Activated T-helper 17 cell treated with anti-CD3 and anti-CD28 coated beads, Interleukin-2, amount 50 U/mL, for 72 hours (primary cell): ENCODE measurements around the gene ANKRD36C. TPM values are rescaled to one million over a fixed set of nuclear protein-coding genes. Genes with fewer than 3 reads are reported as not detected.
"Not testable (repeated sequence)": the region's sequence is repeated elsewhere in the genome, so short reads cannot be mapped to it uniquely, and the experiment has no call there.

ENCODE experiments used
- ATAC-seq: fragments of 150-1000 bp; cut with Tn5 transposase; replicated peaks from 2 replicates; pipeline ENCODE4 v1.10.0; 2021; ENCODE audit warnings: mild to moderate bottlenecking, moderate library complexity
- H3K27ac Mint-ChIP-seq: one replicate; pipeline ENCODE4 v1.8.0; 2022; ENCODE audit warnings: mixed read lengths
- H3K27me3 Mint-ChIP-seq: one replicate; pipeline ENCODE4 v1.8.0; 2022; ENCODE audit warnings: mixed read lengths
- H3K36me3 Mint-ChIP-seq: one replicate; pipeline ENCODE4 v1.8.0; 2022; ENCODE audit warnings: low read depth, mild to moderate bottlenecking, mixed read lengths
- H3K4me1 Mint-ChIP-seq: one replicate; pipeline ENCODE4 v1.8.0; 2022; ENCODE audit warnings: mixed read lengths
- H3K4me3 Mint-ChIP-seq: one replicate; pipeline ENCODE4 v1.8.0; 2022; ENCODE audit warnings: mild to moderate bottlenecking, mixed read lengths
- H3K9me3 Mint-ChIP-seq: one replicate; pipeline ENCODE4 v1.8.0; 2022; ENCODE audit warnings: mixed read lengths
- total RNA-seq, 2 donors: library from RNA; stranded (reverse); gene quantifications; one replicate each; pipeline ENCODE4 v1.2.3, GENCODE V29; 2022

ANKRD36C gene
- total RNA-seq, result 10 to 100 TPM; 67.1 to 74.0 TPM

DNA sequence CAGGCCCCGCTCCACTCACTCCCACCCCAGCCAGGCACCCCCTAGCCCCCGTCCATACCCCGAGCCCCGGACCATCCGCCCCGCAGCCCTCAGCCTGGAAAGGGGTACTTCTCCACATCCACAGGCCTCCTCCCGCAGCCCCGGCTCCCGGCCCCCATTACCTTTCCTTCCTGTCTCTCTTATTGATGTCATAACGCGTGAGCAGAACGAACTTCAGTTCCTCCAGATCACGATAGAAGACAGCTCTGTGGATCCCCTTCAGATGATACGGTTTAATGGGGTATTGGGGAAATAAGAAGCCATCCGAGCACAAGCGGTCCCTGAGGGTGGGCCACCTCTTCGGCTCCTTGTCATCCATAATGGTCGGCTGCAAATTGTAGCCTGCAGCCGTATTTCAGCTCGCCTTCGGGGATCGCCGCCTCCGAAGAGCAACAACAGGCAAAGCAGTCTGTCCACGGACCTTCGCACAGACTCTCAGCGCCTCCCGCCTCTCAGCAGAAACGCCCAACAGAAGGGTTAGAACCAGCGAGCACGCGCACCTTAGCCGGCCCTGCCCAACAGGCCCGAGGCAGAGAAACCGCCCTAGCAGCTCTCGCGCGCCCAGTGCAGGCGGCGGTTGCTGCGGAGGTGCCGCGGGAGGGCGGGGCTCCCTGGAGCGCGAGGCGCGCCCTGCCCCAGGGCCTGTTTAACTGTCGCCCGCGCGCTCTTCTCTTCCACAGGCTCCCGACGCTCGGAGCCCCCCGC is at the start of gene ANKRD36C:
Gene ANKRD36C (minus strand): TSS at position 474 of the 744 bp plus-strand sequence. CDS start 116 bp downstream, at position 358.
- H3K4me3 Mint-ChIP-seq, result peak within 1 kb of the TSS; percentile 92
- H3K4me1 Mint-ChIP-seq, H3K36me3 Mint-ChIP-seq, H3K9me3 Mint-ChIP-seq: not testable (repeated sequence)
- ATAC-seq, result peak; percentile 96
- H3K27me3 Mint-ChIP-seq, result peaks cover 12% of the 10 kb centered on the region
- peak within 1 kb of the TSS; percentile 95 for H3K27ac Mint-ChIP-seq

- not testable (repeated sequence) for H3K27me3 Mint-ChIP-seq, H3K9me3 Mint-ChIP-seq, H3K27ac Mint-ChIP-seq, H3K4me3 Mint-ChIP-seq, H3K4me1 Mint-ChIP-seq, H3K36me3 Mint-ChIP-seq, ATAC-seq
Observed at GRCh38 chr2:96035554-96035953, 43.9 kb upstream of the ANKRD36C start.

DNA sequence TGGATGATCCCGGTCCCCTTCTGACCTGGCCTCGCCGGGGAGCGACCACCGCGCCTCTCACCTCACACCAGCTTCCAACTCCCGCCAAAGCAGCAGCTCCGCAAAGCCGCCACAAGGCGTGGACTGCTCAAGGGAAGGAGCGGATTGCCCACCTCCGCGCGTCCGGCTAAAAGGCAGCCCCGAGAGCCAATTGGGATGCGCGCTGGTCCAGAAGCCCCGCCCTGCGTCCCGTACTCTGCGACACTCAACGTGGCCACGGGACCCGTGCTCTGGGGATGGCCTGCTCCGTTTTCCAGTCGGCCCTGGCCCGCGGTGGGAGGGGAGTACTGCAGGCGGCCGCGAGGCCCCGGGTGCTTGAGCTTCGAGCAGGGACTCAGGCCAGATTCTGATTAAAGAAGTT is 43.2 kb upstream of the ANKRD36C start, which contains the start of gene GPAT2:
Gene GPAT2 (minus strand): TSS at position 125 of the 400 bp plus-strand sequence. CDS start 2,557 bp downstream, outside the sequence.
- H3K27me3 Mint-ChIP-seq, H3K9me3 Mint-ChIP-seq, H3K36me3 Mint-ChIP-seq, H3K27ac Mint-ChIP-seq, H3K4me1 Mint-ChIP-seq, H3K4me3 Mint-ChIP-seq: not testable (repeated sequence)
- peak; percentile 38 for ATAC-seq

GRCh38 chr2:96033997-96034396 is 42.4 kb upstream of the ANKRD36C start:
- H3K27ac Mint-ChIP-seq, ATAC-seq, H3K4me1 Mint-ChIP-seq, H3K36me3 Mint-ChIP-seq, H3K4me3 Mint-ChIP-seq, H3K9me3 Mint-ChIP-seq, H3K27me3 Mint-ChIP-seq: not testable (repeated sequence)

- H3K27me3 Mint-ChIP-seq, H3K27ac Mint-ChIP-seq, H3K4me3 Mint-ChIP-seq, H3K9me3 Mint-ChIP-seq, ATAC-seq, H3K4me1 Mint-ChIP-seq, H3K36me3 Mint-ChIP-seq: not testable (repeated sequence)
Observed at GRCh38 chr2:96027725-96028325, 36.2 kb upstream of the ANKRD36C start.

DNA sequence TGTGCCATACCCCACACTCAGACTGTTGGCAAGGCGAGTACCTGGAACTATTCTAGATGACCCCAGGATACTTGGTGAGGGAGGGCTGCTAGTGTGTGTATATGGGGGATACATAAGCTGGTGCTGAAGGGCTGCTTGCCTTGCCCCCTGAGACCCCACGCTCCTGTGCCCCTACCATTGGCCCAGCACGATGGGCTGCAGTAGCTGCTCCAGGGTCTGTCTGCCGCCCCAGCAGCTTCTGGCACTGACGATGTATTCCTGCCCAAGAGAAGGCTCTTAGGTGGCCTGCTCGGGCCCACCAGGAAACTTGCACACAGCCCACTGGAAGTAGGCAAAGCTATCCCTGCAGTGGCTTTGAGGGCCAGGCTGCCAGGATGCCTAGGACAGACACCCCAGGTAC is 34.1 kb upstream of the ANKRD36C start:
- ATAC-seq, result not testable (repeated sequence)

GRCh38 chr2:96025194-96025492 is 33.5 kb upstream of the ANKRD36C start:
- Mint-ChIP-seq H3K36me3 (no peaks in the 10 kb centered on the region), H3K9me3 (no peaks in the 10 kb centered on the region), H3K27me3 (no peaks in the 10 kb centered on the region), H3K27ac (no peak overlapping the region), H3K4me1 (no peaks in the 10 kb centered on the region), H3K4me3 (no peak overlapping the region)
- no peak for ATAC-seq

More for the DNA sequence above, 34.1 kb upstream of the ANKRD36C start:
- not testable (repeated sequence) for H3K4me1 Mint-ChIP-seq, H3K27me3 Mint-ChIP-seq, H3K36me3 Mint-ChIP-seq, H3K4me3 Mint-ChIP-seq, H3K9me3 Mint-ChIP-seq, H3K27ac Mint-ChIP-seq

- no peaks in the 10 kb centered on the region for H3K27me3 Mint-ChIP-seq
- no peak overlapping the region for H3K27ac Mint-ChIP-seq
- no peak overlapping the region for H3K4me3 Mint-ChIP-seq
- H3K36me3 Mint-ChIP-seq, result no peaks in the 10 kb centered on the region
- ATAC-seq, result no peak
- no peaks in the 10 kb centered on the region for H3K4me1 Mint-ChIP-seq
- H3K9me3 Mint-ChIP-seq, result no peaks in the 10 kb centered on the region
Observed at GRCh38 chr2:96024336-96025193, 32.9 kb upstream of the ANKRD36C start.

DNA sequence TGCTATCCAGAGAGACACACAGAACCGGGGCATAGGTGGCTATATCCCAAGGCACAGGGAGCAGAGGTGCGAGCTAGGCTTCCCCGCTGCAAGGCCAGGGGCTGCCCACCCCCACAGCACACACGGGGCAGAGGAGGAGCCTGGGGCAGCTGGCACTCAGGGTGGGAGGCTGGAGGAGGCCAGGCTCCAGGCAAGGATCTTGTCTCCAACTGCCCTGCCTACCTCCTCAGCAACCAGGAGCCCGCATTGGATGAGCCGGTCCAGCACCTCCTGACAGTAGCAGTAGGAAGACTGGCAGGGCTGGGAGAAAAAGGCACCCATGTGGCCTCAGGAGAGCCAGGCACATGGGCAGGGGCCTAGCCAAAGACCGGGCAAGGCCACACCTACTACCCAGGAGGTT is 32.1 kb upstream of the ANKRD36C start:
- not testable (repeated sequence) for ATAC-seq, H3K9me3 Mint-ChIP-seq, H3K36me3 Mint-ChIP-seq, H3K27me3 Mint-ChIP-seq, H3K4me1 Mint-ChIP-seq, H3K4me3 Mint-ChIP-seq, H3K27ac Mint-ChIP-seq

GRCh38 chr2:96022701-96023447 is 31.2 kb upstream of the ANKRD36C start:
- not testable (repeated sequence) for H3K27me3 Mint-ChIP-seq, H3K27ac Mint-ChIP-seq, H3K4me1 Mint-ChIP-seq, H3K9me3 Mint-ChIP-seq, H3K4me3 Mint-ChIP-seq, H3K36me3 Mint-ChIP-seq
- peak; percentile 88 for ATAC-seq

DNA sequence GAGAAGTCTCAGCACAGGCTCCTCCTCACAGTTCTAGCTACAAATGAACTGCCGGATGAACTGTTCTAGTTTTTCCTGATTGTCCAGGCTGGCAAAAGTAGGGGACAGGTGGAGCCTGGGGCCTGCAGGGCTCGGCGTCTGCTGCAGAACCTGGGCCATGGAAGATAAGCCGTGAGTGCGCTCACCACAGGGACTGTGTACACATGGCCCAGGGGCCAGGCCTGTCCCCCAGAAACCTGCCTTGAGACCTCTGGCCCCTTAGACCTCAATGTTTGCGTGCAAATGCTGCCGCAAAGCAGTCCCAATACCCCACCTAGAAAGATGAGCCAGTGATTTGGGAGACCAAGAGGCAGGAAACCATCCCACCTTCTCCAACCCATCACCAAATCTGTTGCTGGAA is 30.5 kb upstream of the ANKRD36C start:
- H3K4me3 Mint-ChIP-seq, H3K9me3 Mint-ChIP-seq, H3K4me1 Mint-ChIP-seq, H3K27ac Mint-ChIP-seq, H3K36me3 Mint-ChIP-seq, ATAC-seq, H3K27me3 Mint-ChIP-seq: not testable (repeated sequence)

DNA sequence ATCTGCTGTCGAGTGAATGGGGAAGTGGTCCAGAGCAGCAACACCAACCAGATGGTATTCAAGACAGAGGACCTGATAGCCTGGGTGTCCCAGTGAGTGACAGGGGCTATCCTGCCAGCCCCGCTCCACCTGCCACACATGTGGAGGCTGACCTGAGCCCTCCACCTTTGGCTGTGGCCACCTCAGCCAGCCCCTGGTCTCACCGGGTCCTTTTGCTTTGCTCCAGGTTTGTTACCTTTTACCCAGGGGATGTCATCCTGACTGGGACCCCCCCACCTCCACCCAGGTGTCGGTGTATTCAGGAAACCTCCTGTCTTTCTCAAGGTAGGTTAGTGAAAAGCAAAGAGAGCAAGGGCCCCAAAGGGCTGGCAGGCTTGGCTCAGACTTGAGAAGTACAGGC is 29.5 kb upstream of the ANKRD36C start:
- H3K27ac Mint-ChIP-seq, H3K36me3 Mint-ChIP-seq, H3K4me3 Mint-ChIP-seq, H3K9me3 Mint-ChIP-seq, ATAC-seq, H3K27me3 Mint-ChIP-seq, H3K4me1 Mint-ChIP-seq: not testable (repeated sequence)

GRCh38 chr2:96019909-96020590 is 28.4 kb upstream of the ANKRD36C start:
- H3K9me3 Mint-ChIP-seq, H3K4me1 Mint-ChIP-seq, H3K36me3 Mint-ChIP-seq, H3K4me3 Mint-ChIP-seq, H3K27me3 Mint-ChIP-seq, H3K27ac Mint-ChIP-seq: not testable (repeated sequence)
- ATAC-seq, result peak; percentile 59

DNA sequence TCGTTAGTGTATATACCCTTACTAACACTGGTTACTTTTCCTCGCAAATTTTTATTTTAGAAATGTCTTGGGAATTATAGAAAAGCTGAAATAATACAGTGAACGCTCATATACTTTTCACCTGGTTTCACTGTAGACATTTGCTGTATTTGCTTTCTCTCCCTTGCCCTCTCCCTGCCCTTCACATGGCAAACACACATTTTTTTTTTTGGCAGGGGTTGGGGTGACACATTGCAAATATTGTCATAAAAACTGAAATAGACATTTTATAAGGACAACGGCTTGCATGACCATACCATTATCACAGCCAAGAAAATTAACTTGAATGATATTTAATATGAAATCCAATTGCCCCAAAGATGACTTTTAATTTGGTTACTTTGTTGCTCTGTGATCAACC is 24.7 kb upstream of the ANKRD36C start:
- not testable (repeated sequence) for H3K27me3 Mint-ChIP-seq, H3K9me3 Mint-ChIP-seq, H3K27ac Mint-ChIP-seq

More for the DNA sequence above, 24.7 kb upstream of the ANKRD36C start:
- not testable (repeated sequence) for H3K4me3 Mint-ChIP-seq, H3K36me3 Mint-ChIP-seq, H3K4me1 Mint-ChIP-seq, ATAC-seq
